GM21423 (cell line): ENCODE results near the gene DBNL.

Source experiments
- ATAC-seq: cut with Tn5 transposase; IDR thresholded peaks from one replicate; pipeline ENCODE4 v1.9.1; 2021; ENCODE audit warnings: mild to moderate bottlenecking, moderate library complexity; ENCODE audit not compliant: unreplicated experiment

Gene DBNL

GRCh38 chr7:44075296-44076075, 31.0 kb downstream of the DBNL start:
- ATAC-seq = no peak

- no peak for ATAC-seq
These were observed 31.8 kb downstream of the DBNL start for GRCh38 chr7:44076101-44076895.

- no peak for ATAC-seq
These were observed 32.6 kb downstream of the DBNL start for GRCh38 chr7:44077061-44077460.

DNA sequence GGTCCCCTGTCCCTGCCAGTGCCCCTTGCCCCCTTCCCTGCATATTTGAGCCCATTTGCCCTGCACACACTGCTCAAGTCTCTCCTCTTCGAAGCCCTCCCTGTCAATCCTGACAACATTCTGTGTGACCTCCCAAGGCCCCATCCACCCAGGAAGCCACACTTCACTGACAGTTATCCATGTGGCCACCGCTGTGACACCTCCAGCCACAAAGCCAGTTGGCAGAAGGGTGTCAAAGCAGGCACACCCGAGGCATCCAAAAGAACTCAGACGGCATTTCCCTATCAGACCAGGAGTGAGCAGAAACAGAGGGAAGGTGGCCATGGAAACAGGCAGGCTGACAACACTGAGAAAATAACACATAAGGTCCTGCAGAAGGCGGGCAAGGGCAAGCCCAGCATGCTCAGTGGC, 33.2 kb downstream of the DBNL start:
- no peak for ATAC-seq

DNA sequence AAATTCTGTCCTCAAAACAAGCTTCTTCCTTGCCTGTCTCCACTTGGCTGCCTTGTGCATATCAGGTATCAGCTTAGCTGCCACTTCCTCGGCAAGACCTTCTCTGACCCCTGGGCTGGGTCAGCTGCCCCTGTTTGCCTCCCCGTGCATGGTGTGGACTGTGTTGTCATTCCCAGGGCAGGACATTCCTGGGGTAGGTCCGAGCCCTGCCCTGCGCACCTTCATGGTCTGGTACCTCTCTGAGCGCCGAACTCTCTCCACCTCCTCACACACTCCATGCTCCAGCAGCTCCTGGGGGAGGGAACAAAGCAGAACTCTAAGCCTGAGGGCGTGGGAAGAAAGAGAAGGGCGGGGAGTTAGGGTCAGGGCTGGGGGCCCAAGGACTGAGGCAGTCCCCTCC, 34.0 kb downstream of the DBNL start:
- ATAC-seq = no peak

DNA sequence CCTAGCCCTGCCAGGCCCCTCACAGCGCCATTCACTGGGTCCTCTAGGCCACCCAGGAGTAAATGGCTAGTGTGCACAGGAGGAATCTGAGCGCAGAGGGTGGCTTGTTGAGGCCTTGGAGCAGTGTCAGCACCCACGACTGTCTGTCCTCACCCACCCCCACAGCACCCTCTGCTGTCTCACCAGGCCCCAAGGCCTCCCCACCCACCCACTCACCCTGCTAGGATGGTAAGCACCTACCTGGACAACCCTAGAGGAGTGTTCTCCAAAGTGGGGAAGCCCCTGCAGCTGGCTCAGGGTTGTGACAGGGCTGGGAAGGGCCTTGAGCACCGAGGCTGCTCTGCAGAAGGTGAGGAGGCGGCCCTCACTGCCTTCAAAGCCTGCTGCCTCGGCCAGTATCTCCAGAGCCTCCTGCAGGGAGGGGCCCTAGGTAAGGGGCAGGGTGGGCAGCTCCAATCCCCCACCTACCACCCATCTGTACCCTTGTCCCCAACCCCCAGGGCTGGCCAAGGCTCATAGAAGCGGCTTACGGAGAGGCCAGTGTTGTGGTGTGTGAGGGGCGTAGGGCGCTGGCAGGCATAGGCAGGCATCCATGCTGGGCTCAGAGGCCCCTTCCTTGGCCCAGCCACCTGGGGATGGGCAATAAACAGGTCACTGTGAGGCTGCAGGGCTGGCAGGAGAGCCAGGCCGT, 35.0 kb downstream of the DBNL start:
- no peak for ATAC-seq

- ATAC-seq = no peak
These were observed 35.6 kb downstream of the DBNL start for GRCh38 chr7:44080118-44080517.

- ATAC-seq = no peak
These were observed 36.3 kb downstream of the DBNL start for GRCh38 chr7:44080686-44081265.

GRCh38 chr7:44081266-44081748, 36.8 kb downstream of the DBNL start:
- ATAC-seq = no peak

DNA sequence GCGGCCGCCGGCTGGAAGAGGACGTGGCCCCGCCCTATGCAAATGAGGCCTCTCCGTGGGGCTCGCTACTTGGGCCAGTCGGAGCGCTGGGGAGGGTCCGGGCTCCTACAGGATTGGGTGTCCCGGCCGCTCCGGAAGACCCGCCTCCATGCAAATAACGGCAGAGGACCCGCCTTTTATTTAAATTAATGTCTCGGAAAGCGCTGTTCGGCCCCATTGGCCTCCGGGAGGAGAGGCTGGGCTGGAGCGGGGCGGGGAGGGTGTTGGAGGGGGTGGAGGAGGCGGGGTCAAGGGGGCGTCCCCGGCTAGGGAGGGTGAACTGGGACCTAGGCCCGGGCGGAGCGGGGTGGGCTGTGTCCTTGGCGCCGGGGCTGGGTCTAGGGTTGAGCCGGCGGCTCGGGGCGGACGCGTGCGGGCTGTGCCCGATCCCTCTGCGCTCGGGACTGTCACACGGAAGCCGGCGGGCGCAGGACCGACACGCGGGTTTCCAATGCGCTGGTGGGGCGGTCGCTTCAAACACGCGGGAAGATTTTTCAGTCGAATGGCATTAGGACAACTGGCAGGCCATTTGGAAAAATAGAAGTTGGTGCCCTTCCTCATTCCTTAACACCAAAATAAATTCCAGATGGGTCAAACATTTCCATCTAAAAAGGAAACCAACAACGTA, 38.2 kb downstream of the DBNL start:
- ATAC-seq = peak; percentile 93

GRCh38 chr7:44083796-44084195, 39.3 kb downstream of the DBNL start:
- ATAC-seq = no peak

DNA sequence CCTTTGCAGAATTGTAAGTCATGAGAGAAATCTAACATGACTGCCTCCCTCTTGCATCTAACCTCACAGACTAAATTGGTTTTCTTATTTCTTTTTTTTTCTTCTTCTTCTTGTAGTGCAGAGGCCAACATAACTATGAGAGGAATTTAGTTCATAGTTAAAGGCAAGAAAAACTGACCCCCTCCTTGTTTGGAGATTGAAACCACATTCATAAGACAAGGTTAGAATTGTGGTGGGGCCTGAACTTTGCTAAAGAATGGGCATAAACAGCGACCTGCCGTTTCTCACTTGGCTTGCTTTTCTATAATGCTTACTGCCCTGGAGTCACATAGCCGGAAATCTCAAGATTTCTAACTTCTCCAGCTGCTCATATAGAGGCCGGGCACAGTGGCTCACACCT, 40.2 kb downstream of the DBNL start:
- no peak for ATAC-seq

GRCh38 chr7:44085546-44085945, 41.0 kb downstream of the DBNL start:
- no peak for ATAC-seq

GRCh38 chr7:44086627-44087026, 42.1 kb downstream of the DBNL start:
- no peak for ATAC-seq

- no peak for ATAC-seq
These were observed 43.7 kb downstream of the DBNL start for GRCh38 chr7:44087911-44088838.

GRCh38 chr7:44093102-44093641, 48.7 kb downstream of the DBNL start:
- no peak for ATAC-seq

DNA sequence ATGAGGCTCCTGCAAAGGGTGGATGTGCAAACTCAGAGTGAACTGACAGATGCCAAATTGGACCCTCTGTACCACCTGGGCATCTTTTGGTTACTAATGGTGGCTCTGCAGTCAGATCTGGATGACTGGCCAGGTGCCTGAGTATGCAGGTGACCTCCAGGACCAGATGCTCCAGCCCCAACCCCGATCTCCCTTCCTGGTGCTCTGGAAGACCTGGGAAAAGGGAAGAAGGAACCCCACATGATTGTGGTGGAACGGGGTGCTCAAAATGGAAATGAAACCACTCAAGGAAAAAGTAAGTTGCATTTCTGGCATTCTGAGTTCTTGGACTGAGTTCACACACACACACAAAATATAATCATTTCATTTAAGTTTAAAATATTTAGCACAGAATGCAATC, 49.9 kb downstream of the DBNL start:
- ATAC-seq = no peak

DNA sequence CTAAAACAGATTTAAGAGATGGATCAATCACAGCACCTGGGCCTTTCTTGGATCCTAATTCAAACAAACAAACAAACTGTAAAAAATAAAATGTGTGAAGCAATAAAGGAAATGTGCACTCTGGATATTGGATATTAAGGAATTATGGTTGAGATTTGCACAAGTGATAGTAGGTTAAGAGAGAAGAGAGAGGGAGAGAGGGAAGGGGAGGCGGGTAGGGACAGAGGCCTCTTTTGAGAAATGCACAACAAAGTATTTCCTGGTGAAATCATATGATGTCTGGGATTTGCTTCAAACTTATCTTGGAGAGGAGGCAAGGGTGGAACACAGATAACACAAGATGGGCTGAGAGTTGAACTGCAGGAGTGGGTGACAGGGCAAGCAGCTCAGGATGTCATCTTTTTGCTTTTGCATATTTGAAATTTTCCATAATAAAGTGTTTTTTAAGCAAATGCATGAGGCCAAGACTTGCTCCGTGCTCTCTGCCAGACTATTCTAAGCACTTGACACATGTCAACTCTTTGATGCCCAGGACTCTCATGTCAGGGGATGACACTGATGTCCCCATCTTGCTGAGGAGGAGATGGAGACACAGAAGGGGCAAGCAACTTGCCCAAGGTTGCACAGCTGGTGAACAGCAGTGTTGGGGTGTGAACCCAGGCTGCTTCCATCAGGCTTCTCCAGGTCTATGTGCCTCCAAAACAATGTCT, 50.5 kb downstream of the DBNL start:
- no peak for ATAC-seq

- ATAC-seq = no peak
These were observed 51.3 kb downstream of the DBNL start for GRCh38 chr7:44095781-44096180.
